Transverse colon (tissue), 3 donors: ENCODE data around the gene VAT1.

Source experiments
- CTCF ChIP-seq, 5 experiments: fragments of 200-600 bp in 3 of 5; fragments of 450-650 bp in 2 of 5; sonication (generic) in 3 of 5; IDR thresholded peaks; 1 replicate in 2 of 5; 2 replicates in 3 of 5; pipeline ENCODE4 v1.5.1; 2016 to 2017; ENCODE audit warnings: antibody characterized with exemption in 5 of 5, inconsistent platforms in 3 of 5, mild to moderate bottlenecking in 2 of 5, moderate library complexity in 1 of 5
- EP300 ChIP-seq: sonication (generic); formaldehyde crosslinking; IDR thresholded peaks from one replicate; pipeline ENCODE4 v1.6.1; 2017; ENCODE audit warnings: antibody characterized with exemption, low read depth

GRCh38 chr17:43031666-43032065 lies 9.5 kb upstream of the VAT1 start:
- TF ChIP-seq CTCF (IDR thresholded peaks at IDR 0.05) (no peak), EP300 (no peak)
